HepG2 (cell line): ENCODE measurements around the gene PRPSAP2. TPM values are rescaled to one million over a fixed set of nuclear protein-coding genes. Genes with fewer than 3 reads are reported as not detected.

Experiments used
- ATAC-seq: fragments of 200-7000 bp; cut with Tn5 transposase; 3 replicates; pipeline ENCODE4 v1.9.1; 2020; ENCODE audit warnings: mild to moderate bottlenecking, moderate library complexity
- BruUV-seq: library from RNA; stranded (reverse); fragments of 400-500 nt; replicated peaks from 2 replicates; lab custom pipeline; 2021; lab: Mats Ljungman, UMichigan
- CTCF ChIA-PET: fragments of 300-600 bp; formaldehyde crosslinking; extraction: SDS; loops from one replicate; lab custom pipeline; 2021; ENCODE audit warnings: low total read pairs, inconsistent platforms, low intra/inter-chr PET ratio; lab: Yijun Ruan, JAX
- POLR2A ChIA-PET: fragments of 350-600 bp; sonication (Branson Sonifier 250); formaldehyde crosslinking; loops from one replicate; lab custom pipeline; 2020; ENCODE audit warnings: antibody characterized with exemption, inconsistent platforms; lab: Yijun Ruan, JAX
- DNase-seq: peaks from one replicate; pipeline ENCODE4 v3.0.0-alpha.2; 2015; ENCODE audit warnings: low spot score
- FAIRE-seq: peaks from 3 replicates; lab custom pipeline; 2011; peaks lifted over from hg19 to GRCh38; lab: Jason Lieb, UNC
- H2AFZ ChIP-seq: one replicate; pipeline ENCODE4 v1.6.1; 2011; ENCODE audit warnings: low read length, inconsistent platforms
- H3K27ac ChIP-seq: fragments of 300-600 bp; 3 replicates; pipeline ENCODE4 v1.8.0; 2011; ENCODE audit warnings: mixed run types, mild to moderate bottlenecking, mixed read lengths, low read length, inconsistent platforms; ENCODE audit not compliant: insufficient read depth; ENCODE audit errors: extremely low read length
- H3K27me3 ChIP-seq, 2 experiments: fragments of 200-600 bp in 1 of 2; 2 replicates in 1 of 2; 3 replicates in 1 of 2; pipeline versions ENCODE4 v1.6.0 to v1.8.0; 2011; ENCODE audit warnings: low read length in 2 of 2, mild to moderate bottlenecking in 2 of 2, moderate library complexity in 2 of 2, inconsistent platforms in 1 of 2; ENCODE audit not compliant: insufficient read depth in 2 of 2, control insufficient read depth in 1 of 2
- H3K36me3 ChIP-seq, 2 experiments: fragments of 200-600 bp in 1 of 2; replicated peaks in 1 of 2; 2 replicates in 1 of 2; 3 replicates in 1 of 2; pipeline versions ENCODE4 v1.5.1 to v1.8.0; 2011; ENCODE audit warnings: low read length in 2 of 2, inconsistent platforms in 1 of 2; ENCODE audit not compliant: insufficient read depth in 2 of 2, control insufficient read depth in 1 of 2
- H3K4me1 ChIP-seq: 2 replicates; pipeline ENCODE4 v1.5.1; 2012; ENCODE audit warnings: low read length, inconsistent platforms; ENCODE audit not compliant: insufficient read depth
- H3K4me2 ChIP-seq: 2 replicates; pipeline ENCODE4 v1.6.0; 2011; ENCODE audit warnings: low read depth, low read length, inconsistent platforms
- H3K4me3 ChIP-seq, 3 experiments: fragments of 200-600 bp in 1 of 3; sonication (generic), shearing (Covaris generic) in 1 of 3; replicated peaks in 1 of 3; 2 replicates each; pipeline ENCODE4 v1.5.1; 2011 to 2016; ENCODE audit warnings: low read length in 3 of 3, inconsistent platforms in 2 of 3, low read depth in 2 of 3, mild to moderate bottlenecking in 2 of 3, control low read depth in 1 of 3, mixed read lengths in 1 of 3; ENCODE audit not compliant: insufficient read depth in 1 of 3
- H3K79me2 ChIP-seq: one replicate; pipeline ENCODE4 v1.6.1; 2011; ENCODE audit warnings: low read length, inconsistent platforms; ENCODE audit not compliant: insufficient read depth
- H3K9ac ChIP-seq: 2 replicates; pipeline ENCODE4 v1.6.0; 2011; ENCODE audit warnings: mild to moderate bottlenecking, low read depth, low read length, inconsistent platforms; ENCODE audit not compliant: insufficient read depth
- H3K9me3 ChIP-seq: 2 replicates; pipeline ENCODE4 v1.5.1; 2012; ENCODE audit warnings: mild to moderate bottlenecking, low read length
- H4K20me1 ChIP-seq: 2 replicates; pipeline ENCODE4 v1.6.0; 2011; ENCODE audit warnings: inconsistent platforms, mild to moderate bottlenecking, low read length, moderate library complexity; ENCODE audit not compliant: insufficient read depth
- RARA ChIP-seq: IDR thresholded peaks from 2 replicates; pipeline ENCODE4 v1.6.1; 2016; ENCODE audit warnings: missing genetic modification reagents, missing compliant biosample characterization
- ZNF709 ChIP-seq: sonication (generic); formaldehyde crosslinking; IDR thresholded peaks from 2 replicates; pipeline ENCODE4 v1.5.0; 2020; ENCODE audit warnings: mild to moderate bottlenecking, missing genetic modification reagents
- ZNF788 ChIP-seq: sonication (generic); formaldehyde crosslinking; IDR thresholded peaks from 2 replicates; pipeline ENCODE4 v1.5.0; 2020; ENCODE audit warnings: mild to moderate bottlenecking, missing genetic modification reagents, borderline replicate concordance
- WGBS: methylation state at CpG from one replicate; pipeline ENCODE4 v1.1.6; 2017; ENCODE audit warnings: low lambda C conversion rate; 5-methylcytosine and 5-hydroxymethylcytosine counted together
- in situ Hi-C: cut with HindIII; loops from 2 replicates; pipeline ENCODE4 v1.10.0; 2017; ENCODE audit warnings: low pct_unique_long_range_greater_than_20kb; ENCODE audit not compliant: extremely low pct_ligation_motif_present
- intact Hi-C: fragments of 100-400 bp; cut with micrococcal nuclease; formaldehyde crosslinking; loops from one replicate; pipeline ENCODE4 v1.10.0; 2022; ENCODE audit not compliant: unreplicated experiment
- polyA plus RNA-seq, 8 experiments: library from polyadenylated mRNA; depleted of rRNA in 3 of 8; stranded (reverse) in 7 of 8; unstranded in 1 of 8; fragments of >200 nt; fragmentation: Illumina TruSeq in 4 of 8; extraction: Trizol in 4 of 8; gene quantifications; 2 replicates each; pipeline versions ENCODE4 v1.2.1 to v1.2.3, GENCODE V29; 2011 to 2016; ENCODE audit warnings: low read depth in 4 of 8, missing spikeins in 1 of 8, mixed read lengths in 1 of 8; ENCODE audit not compliant: insufficient read depth in 1 of 8
- total RNA-seq, 5 experiments: library from RNA; depleted of rRNA; stranded (reverse); fragments of >200 nt; fragmentation: Illumina TruSeq; extraction: Trizol; gene quantifications; 2 replicates each; pipeline ENCODE4 v1.2.3, GENCODE V29; 2016; ENCODE audit warnings: low read depth in 1 of 5
- TF ChIP-seq, protein P1 (sequence below): sonication (generic); formaldehyde crosslinking; IDR thresholded peaks from 2 replicates; pipeline ENCODE4 v1.5.1; 2020; ENCODE audit warnings: mild to moderate bottlenecking, missing genetic modification reagents, moderate library complexity
- TF ChIP-seq, protein P2 (sequence below), 2 experiments: fragments of 450-650 bp in 1 of 2; sonication (generic) in 1 of 2; formaldehyde crosslinking in 1 of 2; IDR thresholded peaks; 2 replicates each; pipeline versions ENCODE4 v1.6.1 to v1.8.0; 2016 to 2022; ENCODE audit warnings: antibody characterized with exemption in 1 of 2, mild to moderate bottlenecking in 1 of 2, missing genetic modification reagents in 1 of 2
- TF ChIP-seq, protein P3 (sequence below): sonication (generic); formaldehyde crosslinking; IDR thresholded peaks from 2 replicates; pipeline ENCODE4 v1.5.0; 2020; ENCODE audit warnings: missing genetic modification reagents, mild to moderate bottlenecking, borderline replicate concordance

PRPSAP2 gene
- total and polyA plus RNA-seq, 2 of the 13 experiments (the other 11 are each of a cell fraction or from before 2014, with no cell fraction given): 34.0 to 58.9 TPM

DNA sequence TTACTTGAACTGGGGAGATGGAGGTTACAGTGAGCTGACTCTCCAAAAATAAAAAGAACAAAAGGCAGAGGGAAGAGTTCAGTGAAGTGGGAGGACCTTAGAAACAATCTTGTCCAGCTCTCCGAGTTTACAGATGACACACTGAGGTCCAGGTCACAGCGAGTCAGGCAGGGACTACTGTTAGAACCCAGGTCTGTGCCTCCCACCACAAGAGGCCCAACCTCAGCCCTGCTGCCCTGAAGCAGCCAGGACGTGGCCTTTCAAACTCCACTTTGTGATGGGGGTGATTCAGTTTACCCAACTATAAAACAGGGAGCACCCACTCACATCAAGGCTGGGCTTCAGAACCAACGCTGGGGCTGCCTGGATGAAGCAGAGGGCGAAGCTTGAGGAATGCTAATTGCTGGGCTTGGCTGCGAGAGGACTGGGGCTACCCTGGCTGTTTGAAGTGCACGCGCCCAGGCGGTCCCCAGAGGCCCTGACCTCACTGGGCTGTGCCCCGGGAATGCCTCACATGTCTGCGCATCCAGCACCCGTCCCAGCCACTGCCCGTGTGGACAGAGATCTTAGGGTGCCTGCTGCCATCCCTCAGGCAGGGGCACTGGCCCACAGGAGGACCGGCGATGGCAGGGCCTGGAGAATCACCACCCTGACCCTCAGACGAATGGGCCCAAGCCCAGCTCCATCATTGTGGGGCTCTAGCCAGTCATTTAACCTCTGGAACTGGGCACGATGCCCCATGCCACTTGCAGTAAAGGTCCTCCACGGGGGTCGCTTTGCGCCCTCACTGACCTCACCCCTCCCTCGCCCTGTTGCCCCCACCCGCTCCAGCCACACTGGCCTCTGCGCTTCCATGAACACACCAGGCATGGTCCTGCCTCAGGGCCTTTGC lies 105.4 kb downstream of the PRPSAP2 start:
- H3K9ac ChIP-seq: no peak overlapping the region
- H3K4me2 ChIP-seq: peak overlapping the region; percentile 36
- in situ Hi-C loops: no loop called here
- ATAC-seq (peak; percentile 9), FAIRE-seq (no peak), DNase-seq (no peak)
- peaks cover 4 to 26% of the 10 kb centered on the region in 2 experiments; a peak in 2 of 5 replicates for H3K27me3 ChIP-seq
- H3K4me3 ChIP-seq: no peak overlapping the region; a peak in 1 of 6 replicates
- H3K36me3 ChIP-seq: no peaks in the 10 kb centered on the region
- H3K27ac ChIP-seq: no peak overlapping the region
- no peaks in the 10 kb centered on the region for H3K79me2 ChIP-seq
- CTCF ChIA-PET: no interaction called here
- peaks cover 55% of the 10 kb centered on the region for H3K4me1 ChIP-seq
- H4K20me1 ChIP-seq: no peaks in the 10 kb centered on the region
- POLR2A ChIA-PET: interaction anchor here (0.9 kb wide), 1 partner anchor 25 kb away, joined by 5 read pairs; no protein-coding TSS in a partner anchor
- H3K9me3 ChIP-seq: no peaks in the 10 kb centered on the region
- intact Hi-C loops: no loop called here
- no TSS peak for BruUV-seq
- 28% methylated on average over 10 of the region's 23 CpGs for whole genome bisulfite sequencing
- no peak overlapping the region for H2AFZ ChIP-seq
- TF ChIP-seq, protein P1, sequence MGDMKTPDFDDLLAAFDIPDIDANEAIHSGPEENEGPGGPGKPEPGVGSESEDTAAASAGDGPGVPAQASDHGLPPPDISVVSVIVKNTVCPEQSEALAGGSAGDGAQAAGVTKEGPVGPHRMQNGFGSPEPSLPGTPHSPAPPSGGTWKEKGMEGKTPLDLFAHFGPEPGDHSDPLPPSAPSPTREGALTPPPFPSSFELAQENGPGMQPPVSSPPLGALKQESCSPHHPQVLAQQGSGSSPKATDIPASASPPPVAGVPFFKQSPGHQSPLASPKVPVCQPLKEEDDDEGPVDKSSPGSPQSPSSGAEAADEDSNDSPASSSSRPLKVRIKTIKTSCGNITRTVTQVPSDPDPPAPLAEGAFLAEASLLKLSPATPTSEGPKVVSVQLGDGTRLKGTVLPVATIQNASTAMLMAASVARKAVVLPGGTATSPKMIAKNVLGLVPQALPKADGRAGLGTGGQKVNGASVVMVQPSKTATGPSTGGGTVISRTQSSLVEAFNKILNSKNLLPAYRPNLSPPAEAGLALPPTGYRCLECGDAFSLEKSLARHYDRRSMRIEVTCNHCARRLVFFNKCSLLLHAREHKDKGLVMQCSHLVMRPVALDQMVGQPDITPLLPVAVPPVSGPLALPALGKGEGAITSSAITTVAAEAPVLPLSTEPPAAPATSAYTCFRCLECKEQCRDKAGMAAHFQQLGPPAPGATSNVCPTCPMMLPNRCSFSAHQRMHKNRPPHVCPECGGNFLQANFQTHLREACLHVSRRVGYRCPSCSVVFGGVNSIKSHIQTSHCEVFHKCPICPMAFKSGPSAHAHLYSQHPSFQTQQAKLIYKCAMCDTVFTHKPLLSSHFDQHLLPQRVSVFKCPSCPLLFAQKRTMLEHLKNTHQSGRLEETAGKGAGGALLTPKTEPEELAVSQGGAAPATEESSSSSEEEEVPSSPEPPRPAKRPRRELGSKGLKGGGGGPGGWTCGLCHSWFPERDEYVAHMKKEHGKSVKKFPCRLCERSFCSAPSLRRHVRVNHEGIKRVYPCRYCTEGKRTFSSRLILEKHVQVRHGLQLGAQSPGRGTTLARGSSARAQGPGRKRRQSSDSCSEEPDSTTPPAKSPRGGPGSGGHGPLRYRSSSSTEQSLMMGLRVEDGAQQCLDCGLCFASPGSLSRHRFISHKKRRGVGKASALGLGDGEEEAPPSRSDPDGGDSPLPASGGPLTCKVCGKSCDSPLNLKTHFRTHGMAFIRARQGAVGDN (CRISPR knock-in tag): peak; percentile 41
- TF ChIP-seq ZNF788 (0 out of 2 replicates have a peak, but pooled peaks have one; percentile 19), RARA (CRISPR knock-in tag) (peak; percentile 18; the same call in 1 of the 2 replicates), ZNF709 (CRISPR knock-in tag) (no peak)
- TF ChIP-seq, protein P2, sequence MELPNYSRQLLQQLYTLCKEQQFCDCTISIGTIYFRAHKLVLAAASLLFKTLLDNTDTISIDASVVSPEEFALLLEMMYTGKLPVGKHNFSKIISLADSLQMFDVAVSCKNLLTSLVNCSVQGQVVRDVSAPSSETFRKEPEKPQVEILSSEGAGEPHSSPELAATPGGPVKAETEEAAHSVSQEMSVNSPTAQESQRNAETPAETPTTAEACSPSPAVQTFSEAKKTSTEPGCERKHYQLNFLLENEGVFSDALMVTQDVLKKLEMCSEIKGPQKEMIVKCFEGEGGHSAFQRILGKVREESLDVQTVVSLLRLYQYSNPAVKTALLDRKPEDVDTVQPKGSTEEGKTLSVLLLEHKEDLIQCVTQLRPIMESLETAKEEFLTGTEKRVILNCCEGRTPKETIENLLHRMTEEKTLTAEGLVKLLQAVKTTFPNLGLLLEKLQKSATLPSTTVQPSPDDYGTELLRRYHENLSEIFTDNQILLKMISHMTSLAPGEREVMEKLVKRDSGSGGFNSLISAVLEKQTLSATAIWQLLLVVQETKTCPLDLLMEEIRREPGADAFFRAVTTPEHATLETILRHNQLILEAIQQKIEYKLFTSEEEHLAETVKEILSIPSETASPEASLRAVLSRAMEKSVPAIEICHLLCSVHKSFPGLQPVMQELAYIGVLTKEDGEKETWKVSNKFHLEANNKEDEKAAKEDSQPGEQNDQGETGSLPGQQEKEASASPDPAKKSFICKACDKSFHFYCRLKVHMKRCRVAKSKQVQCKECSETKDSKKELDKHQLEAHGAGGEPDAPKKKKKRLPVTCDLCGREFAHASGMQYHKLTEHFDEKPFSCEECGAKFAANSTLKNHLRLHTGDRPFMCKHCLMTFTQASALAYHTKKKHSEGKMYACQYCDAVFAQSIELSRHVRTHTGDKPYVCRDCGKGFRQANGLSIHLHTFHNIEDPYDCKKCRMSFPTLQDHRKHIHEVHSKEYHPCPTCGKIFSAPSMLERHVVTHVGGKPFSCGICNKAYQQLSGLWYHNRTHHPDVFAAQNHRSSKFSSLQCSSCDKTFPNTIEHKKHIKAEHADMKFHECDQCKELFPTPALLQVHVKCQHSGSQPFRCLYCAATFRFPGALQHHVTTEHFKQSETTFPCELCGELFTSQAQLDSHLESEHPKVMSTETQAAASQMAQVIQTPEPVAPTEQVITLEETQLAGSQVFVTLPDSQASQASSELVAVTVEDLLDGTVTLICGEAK (IDR thresholded peaks at IDR 0.05): no peak
- TF ChIP-seq, protein P2 (CRISPR knock-in tag; IDR thresholded peaks at IDR 0.05): 0 out of 2 replicates have a peak, but pooled peaks have one; percentile 8
- TF ChIP-seq, protein P3, sequence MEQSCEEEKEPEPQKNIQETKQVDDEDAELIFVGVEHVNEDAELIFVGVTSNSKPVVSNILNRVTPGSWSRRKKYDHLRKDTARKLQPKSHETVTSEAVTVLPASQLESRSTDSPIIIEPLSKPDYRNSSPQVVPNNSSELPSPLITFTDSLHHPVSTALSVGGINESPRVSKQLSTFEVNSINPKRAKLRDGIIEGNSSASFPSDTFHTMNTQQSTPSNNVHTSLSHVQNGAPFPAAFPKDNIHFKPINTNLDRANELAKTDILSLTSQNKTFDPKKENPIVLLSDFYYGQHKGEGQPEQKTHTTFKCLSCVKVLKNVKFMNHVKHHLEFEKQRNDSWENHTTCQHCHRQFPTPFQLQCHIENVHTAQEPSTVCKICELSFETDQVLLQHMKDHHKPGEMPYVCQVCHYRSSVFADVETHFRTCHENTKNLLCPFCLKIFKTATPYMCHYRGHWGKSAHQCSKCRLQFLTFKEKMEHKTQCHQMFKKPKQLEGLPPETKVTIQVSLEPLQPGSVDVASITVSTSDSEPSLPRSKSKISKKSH (CRISPR knock-in tag): no peak
